Memory B cell (primary cell): Measurements from ENCODE around the gene WWP2.

Source experiments
- ATAC-seq: fragments of 150-1000 bp; cut with Tn5 transposase; 2 replicates; pipeline ENCODE4 v1.10.0; 2021; ENCODE audit warnings: low read depth, mild to moderate bottlenecking, moderate library complexity
- DNase-seq, 2 donors: peaks; one replicate each; pipeline ENCODE4 v3.0.0; 2022; ENCODE audit warnings: low spot score in 2 of 2
- H3K27ac Mint-ChIP-seq: one replicate; pipeline ENCODE4 v1.8.0; 2022; ENCODE audit warnings: mild to moderate bottlenecking, moderate library complexity, mixed read lengths
- H3K27me3 Mint-ChIP-seq: one replicate; pipeline ENCODE4 v1.8.0; 2022; ENCODE audit warnings: mixed read lengths
- H3K36me3 Mint-ChIP-seq: one replicate; pipeline ENCODE4 v1.8.0; 2022; ENCODE audit warnings: mild to moderate bottlenecking, mixed read lengths
- H3K4me1 Mint-ChIP-seq: one replicate; pipeline ENCODE4 v1.8.0; 2022; ENCODE audit warnings: mixed read lengths
- H3K4me3 Mint-ChIP-seq: one replicate; pipeline ENCODE4 v1.8.0; 2022; ENCODE audit warnings: mild to moderate bottlenecking, moderate library complexity, mixed read lengths
- H3K9me3 Mint-ChIP-seq: one replicate; pipeline ENCODE4 v1.8.0; 2022; ENCODE audit warnings: mixed read lengths

The WWP2 gene

DNA sequence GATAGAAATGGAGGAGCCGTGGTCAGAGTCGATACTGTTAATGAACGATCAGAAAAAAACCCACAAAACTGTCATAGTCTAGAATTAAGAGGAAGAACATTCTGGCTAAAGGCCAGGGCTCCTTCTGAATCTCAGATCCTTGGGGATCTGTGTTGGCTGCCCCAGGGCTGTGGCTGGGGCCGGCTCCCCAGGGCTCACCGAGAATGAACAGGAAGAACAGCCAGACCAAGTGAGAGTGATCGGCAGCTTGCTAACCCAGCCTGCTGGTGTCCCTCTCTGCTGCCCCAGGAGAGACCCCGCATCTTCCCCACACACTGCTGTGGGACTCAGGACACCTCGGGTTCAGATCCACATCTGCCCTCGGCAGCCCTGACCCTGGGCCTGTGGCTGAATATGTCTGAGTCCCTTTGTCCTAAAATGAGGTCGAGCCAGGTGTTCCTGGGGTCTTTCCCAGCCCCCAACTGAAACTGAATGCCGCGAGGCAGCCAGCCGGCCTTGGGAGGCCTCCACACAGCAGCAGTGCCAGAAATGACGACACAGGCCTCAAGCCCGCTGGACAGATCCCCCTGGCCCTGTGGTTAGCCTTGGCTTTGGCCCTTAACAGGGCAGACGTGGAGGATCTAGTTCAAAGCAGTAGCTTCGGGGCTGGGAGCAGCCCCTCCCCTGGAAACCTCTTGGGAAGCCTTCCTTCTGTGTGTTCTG, 165.1 kb downstream of the WWP2 start:
- no peak for DNase-seq
- no peaks in the 10 kb centered on the region for H3K27me3 Mint-ChIP-seq

GRCh38 chr16:69928856-69929400, 166.8 kb downstream of the WWP2 start:
- Mint-ChIP-seq H3K36me3 (peaks cover 13% of the 10 kb centered on the region), H3K27me3 (no peaks in the 10 kb centered on the region), H3K4me3 (no peak overlapping the region), H3K4me1 (no peaks in the 10 kb centered on the region), H3K27ac (no peak overlapping the region), H3K9me3 (no peaks in the 10 kb centered on the region)
- ATAC-seq, result no peak
- DNase-seq, result no peak

More for the DNA sequence above, 165.1 kb downstream of the WWP2 start:
- Mint-ChIP-seq H3K4me1 (no peaks in the 10 kb centered on the region), H3K27ac (peak overlapping the region; percentile 70), H3K36me3 (peaks cover 8% of the 10 kb centered on the region), H3K4me3 (no peak overlapping the region), H3K9me3 (no peaks in the 10 kb centered on the region)
- ATAC-seq, result no peak

GRCh38 chr16:69929480-69929879, 167.3 kb downstream of the WWP2 start:
- Mint-ChIP-seq H3K27me3 (no peaks in the 10 kb centered on the region), H3K4me1 (no peaks in the 10 kb centered on the region), H3K9me3 (no peaks in the 10 kb centered on the region), H3K4me3 (no peak overlapping the region), H3K27ac (no peak overlapping the region), H3K36me3 (peaks cover 15% of the 10 kb centered on the region)
- ATAC-seq, result no peak
- no peak for DNase-seq

- peaks cover 17% of the 10 kb centered on the region for H3K36me3 Mint-ChIP-seq
- no peaks in the 10 kb centered on the region for H3K27me3 Mint-ChIP-seq
- H3K4me3 Mint-ChIP-seq, result no peak overlapping the region
- H3K27ac Mint-ChIP-seq, result no peak overlapping the region
- no peaks in the 10 kb centered on the region for H3K4me1 Mint-ChIP-seq
- DNase-seq (peak; percentile 53 to 55), ATAC-seq (peak; percentile 87)
- H3K9me3 Mint-ChIP-seq, result no peaks in the 10 kb centered on the region
Measured at GRCh38 chr16:69930117-69930776, 168.1 kb downstream of the WWP2 start.

DNA sequence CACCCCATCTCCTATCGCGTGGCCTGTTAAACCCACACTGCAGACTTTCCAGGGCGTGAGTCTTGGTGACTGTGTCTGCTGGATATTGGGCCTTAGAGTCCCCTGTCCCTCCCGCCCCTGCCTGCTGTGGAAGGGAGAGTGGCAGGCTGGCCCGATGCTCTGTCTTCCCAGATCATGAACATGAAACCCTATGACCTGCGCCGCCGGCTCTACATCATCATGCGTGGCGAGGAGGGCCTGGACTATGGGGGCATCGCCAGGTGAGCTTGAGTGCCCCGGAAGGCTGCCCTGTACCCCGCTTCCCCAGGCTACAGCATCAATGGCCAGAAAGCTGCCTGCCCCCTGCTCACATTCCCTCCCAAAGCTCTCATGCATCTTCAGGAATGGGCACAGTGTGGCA, 169.5 kb downstream of the WWP2 start:
- ATAC-seq, result no peak
- Mint-ChIP-seq H3K4me3 (no peak overlapping the region), H3K9me3 (no peaks in the 10 kb centered on the region), H3K27me3 (no peaks in the 10 kb centered on the region), H3K27ac (no peak overlapping the region), H3K36me3 (peaks cover 22% of the 10 kb centered on the region), H3K4me1 (no peaks in the 10 kb centered on the region)
- DNase-seq, result no peak

- Mint-ChIP-seq H3K36me3 (peaks cover 22% of the 10 kb centered on the region), H3K27me3 (no peaks in the 10 kb centered on the region), H3K9me3 (no peaks in the 10 kb centered on the region), H3K27ac (no peak overlapping the region), H3K4me1 (no peaks in the 10 kb centered on the region), H3K4me3 (no peak overlapping the region)
- DNase-seq, result no peak
- no peak for ATAC-seq
Measured at GRCh38 chr16:69932228-69932627, 170.1 kb downstream of the WWP2 start.

DNA sequence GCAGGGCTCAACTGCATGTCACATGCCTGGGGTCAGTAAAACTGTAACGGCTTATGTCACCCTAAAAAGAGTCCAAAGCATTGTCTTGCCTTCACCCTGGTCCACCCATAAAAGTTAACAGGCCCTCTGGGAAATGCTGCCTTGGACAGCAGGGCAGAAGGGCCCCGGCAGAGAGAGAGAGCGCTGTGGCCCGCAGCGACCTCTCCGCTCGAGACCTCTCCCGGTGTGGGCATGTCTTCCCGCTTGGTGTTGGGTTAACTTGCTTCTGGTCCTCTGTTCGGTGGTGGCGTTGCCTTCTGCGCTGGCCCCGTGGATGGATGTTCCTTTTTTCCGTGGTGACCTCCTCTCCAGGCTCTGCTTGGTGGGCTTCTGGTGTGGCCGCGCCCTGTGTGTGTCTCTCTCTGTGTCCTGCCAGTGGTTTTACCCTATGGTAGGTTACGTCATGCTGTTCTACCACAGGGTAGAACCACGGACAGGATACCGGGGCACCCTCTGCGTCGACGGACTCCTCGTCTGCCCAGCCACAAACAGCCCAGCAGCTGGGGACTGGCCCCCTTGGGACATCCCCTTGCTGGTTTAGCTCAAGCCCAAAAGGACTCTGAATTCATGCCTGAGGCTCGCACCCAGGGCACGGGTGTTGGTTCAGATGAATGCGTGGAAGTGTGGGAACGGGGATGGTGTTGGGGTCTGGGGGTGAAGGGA, 170.7 kb downstream of the WWP2 start:
- no peak overlapping the region for H3K27ac Mint-ChIP-seq
- no peak for ATAC-seq

DNA sequence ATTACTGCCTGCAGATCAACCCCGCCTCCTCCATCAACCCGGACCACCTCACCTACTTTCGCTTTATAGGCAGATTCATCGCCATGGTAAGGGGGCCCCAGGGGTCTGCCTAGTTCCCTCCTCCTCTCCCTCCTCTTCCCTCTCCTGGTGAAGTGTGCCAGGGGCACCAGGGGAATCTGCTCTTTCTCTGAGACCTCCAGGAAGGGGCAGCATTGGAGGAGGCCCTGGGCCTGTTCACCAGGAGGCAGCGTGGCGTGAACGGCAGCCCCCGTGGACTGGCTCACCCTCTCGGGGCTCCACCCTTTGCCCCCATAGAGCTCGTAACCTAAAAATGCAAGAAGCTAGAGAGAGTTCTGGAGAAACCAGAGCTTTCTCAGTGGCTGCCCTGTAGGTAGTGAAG, 171.9 kb downstream of the WWP2 start:
- Mint-ChIP-seq H3K4me3 (no peak overlapping the region), H3K9me3 (no peaks in the 10 kb centered on the region), H3K36me3 (peaks cover 31% of the 10 kb centered on the region), H3K27ac (no peak overlapping the region), H3K27me3 (no peaks in the 10 kb centered on the region), H3K4me1 (no peaks in the 10 kb centered on the region)
- no peak for DNase-seq
- ATAC-seq, result no peak

More for the DNA sequence above, 170.7 kb downstream of the WWP2 start:
- Mint-ChIP-seq H3K4me3 (no peak overlapping the region), H3K27me3 (no peaks in the 10 kb centered on the region), H3K9me3 (no peaks in the 10 kb centered on the region), H3K4me1 (no peaks in the 10 kb centered on the region), H3K36me3 (peaks cover 26% of the 10 kb centered on the region)
- DNase-seq, result no peak

- no peak for ATAC-seq
- Mint-ChIP-seq H3K4me1 (no peaks in the 10 kb centered on the region), H3K36me3 (peaks cover 32% of the 10 kb centered on the region), H3K9me3 (no peaks in the 10 kb centered on the region), H3K27me3 (no peaks in the 10 kb centered on the region), H3K4me3 (no peak overlapping the region), H3K27ac (no peak overlapping the region)
- no peak for DNase-seq
Measured at GRCh38 chr16:69934751-69935150, 172.6 kb downstream of the WWP2 start.

DNA sequence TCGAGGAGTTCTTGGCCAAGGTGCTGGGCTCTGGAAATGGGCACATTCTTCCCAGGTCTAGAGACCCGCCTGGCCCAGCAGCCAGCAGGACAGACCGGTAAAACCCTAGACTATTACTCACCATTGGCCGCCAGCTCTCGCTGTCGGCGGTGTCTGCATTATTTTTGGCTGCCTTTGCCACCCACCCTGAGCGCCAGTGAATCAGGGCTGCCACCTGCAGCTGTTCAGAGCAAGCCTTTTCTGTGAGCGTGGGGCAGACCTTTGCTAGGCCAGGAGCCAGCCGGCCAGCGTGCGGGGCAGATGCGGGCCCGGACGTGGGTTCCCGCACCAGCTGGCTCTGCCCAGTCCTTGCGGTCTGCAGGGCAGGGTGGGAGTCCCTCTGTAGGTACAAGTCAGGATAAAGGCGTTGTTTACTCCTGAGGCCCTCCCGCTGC, 173.2 kb downstream of the WWP2 start:
- H3K4me3 Mint-ChIP-seq, result no peak overlapping the region
- no peak for ATAC-seq
- peaks cover 35% of the 10 kb centered on the region for H3K36me3 Mint-ChIP-seq
- H3K9me3 Mint-ChIP-seq, result no peaks in the 10 kb centered on the region
- no peak for DNase-seq
- no peak overlapping the region for H3K27ac Mint-ChIP-seq
- no peaks in the 10 kb centered on the region for H3K4me1 Mint-ChIP-seq
- no peaks in the 10 kb centered on the region for H3K27me3 Mint-ChIP-seq

DNA sequence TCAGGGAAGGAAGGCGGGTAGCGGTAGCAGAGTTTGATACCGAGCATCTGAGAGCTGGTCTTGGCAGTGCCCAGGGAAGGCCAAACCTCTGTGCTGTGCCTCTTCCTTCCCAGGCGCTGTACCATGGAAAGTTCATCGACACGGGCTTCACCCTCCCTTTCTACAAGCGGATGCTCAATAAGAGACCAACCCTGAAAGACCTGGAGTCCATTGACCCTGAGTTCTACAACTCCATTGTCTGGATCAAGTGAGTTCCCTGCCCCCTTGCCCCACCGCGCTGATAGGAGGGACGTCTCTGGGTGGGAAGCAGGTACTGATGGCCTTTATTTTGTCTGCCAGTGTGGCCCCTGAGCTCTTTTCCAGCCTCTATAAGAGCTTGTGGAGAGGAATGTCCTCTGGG, 173.6 kb downstream of the WWP2 start:
- no peaks in the 10 kb centered on the region for H3K4me1 Mint-ChIP-seq
- H3K36me3 Mint-ChIP-seq, result peaks cover 35% of the 10 kb centered on the region
- no peak overlapping the region for H3K4me3 Mint-ChIP-seq
- H3K9me3 Mint-ChIP-seq, result no peaks in the 10 kb centered on the region
- no peaks in the 10 kb centered on the region for H3K27me3 Mint-ChIP-seq
- ATAC-seq, result no peak
- DNase-seq, result no peak
- no peak overlapping the region for H3K27ac Mint-ChIP-seq

DNA sequence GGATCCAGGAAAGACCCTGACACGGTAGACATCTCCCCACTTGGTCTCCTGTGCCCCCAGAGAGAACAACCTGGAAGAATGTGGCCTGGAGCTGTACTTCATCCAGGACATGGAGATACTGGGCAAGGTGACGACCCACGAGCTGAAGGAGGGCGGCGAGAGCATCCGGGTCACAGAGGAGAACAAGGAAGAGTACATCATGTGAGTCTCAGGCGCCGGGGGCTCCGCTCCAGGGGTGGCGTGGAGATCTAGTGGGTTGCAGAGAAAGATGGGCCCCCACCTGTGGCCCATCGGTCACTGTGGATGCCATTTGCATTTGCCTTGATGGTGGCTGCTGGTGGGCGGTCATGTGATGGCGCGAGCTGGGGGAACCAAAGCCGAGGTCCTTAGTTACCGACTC, 174.1 kb downstream of the WWP2 start:
- ATAC-seq, result no peak
- H3K27ac Mint-ChIP-seq, result no peak overlapping the region
- H3K9me3 Mint-ChIP-seq, result no peaks in the 10 kb centered on the region
- H3K27me3 Mint-ChIP-seq, result no peaks in the 10 kb centered on the region
- no peak for DNase-seq
- H3K4me1 Mint-ChIP-seq, result no peaks in the 10 kb centered on the region
- H3K36me3 Mint-ChIP-seq, result peaks cover 37% of the 10 kb centered on the region
- H3K4me3 Mint-ChIP-seq, result no peak overlapping the region

DNA sequence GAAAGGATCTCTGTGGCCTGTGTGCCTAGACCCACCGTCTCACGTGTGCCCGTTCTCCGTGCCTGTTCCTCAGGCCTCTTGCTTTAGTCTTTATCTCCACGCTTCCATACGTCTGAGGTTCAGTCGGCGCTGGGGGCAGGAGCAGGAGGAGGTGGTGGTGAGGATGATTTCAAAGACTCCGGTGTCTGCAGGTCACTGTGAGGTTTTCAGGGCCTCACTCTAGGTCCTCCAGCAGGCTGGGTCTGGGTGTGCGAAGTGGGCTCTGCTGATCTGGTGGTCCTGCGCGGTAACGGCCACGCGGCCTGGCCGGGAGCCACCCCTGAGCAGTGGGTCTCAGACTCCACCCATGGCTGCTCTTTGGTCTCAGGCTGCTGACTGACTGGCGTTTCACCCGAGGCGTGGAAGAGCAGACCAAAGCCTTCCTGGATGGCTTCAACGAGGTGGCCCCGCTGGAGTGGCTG, 174.6 kb downstream of the WWP2 start:
- no peak overlapping the region for H3K27ac Mint-ChIP-seq
- H3K36me3 Mint-ChIP-seq, result peaks cover 37% of the 10 kb centered on the region
- no peak for ATAC-seq
- DNase-seq, result no peak
- H3K4me1 Mint-ChIP-seq, result no peaks in the 10 kb centered on the region
- no peaks in the 10 kb centered on the region for H3K27me3 Mint-ChIP-seq
- no peak overlapping the region for H3K4me3 Mint-ChIP-seq
- no peaks in the 10 kb centered on the region for H3K9me3 Mint-ChIP-seq

GRCh38 chr16:69937465-69937951, 175.4 kb downstream of the WWP2 start:
- Mint-ChIP-seq H3K4me3 (no peak overlapping the region), H3K36me3 (peaks cover 37% of the 10 kb centered on the region), H3K27ac (no peak overlapping the region), H3K27me3 (no peaks in the 10 kb centered on the region), H3K9me3 (no peaks in the 10 kb centered on the region), H3K4me1 (no peaks in the 10 kb centered on the region)
- ATAC-seq (no peak), DNase-seq (no peak)
